ENCODE measurements around the gene FOXK2.
"Not testable (repeated sequence)": the region's sequence is repeated elsewhere in the genome, so short reads cannot be mapped to it uniquely, and the experiment has no call there.

The FOXK2 gene

GRCh38 chr17:82495844-82496528 lies 23.5 kb upstream of the FOXK2 start:
- DNase-seq: no peak

GRCh38 chr17:82496529-82497434 lies 22.8 kb upstream of the FOXK2 start:
- DNase-seq: peak; percentile 91

- DNase-seq: peak; percentile 31
Observed at GRCh38 chr17:82497483-82498405, 21.8 kb upstream of the FOXK2 start.

GRCh38 chr17:82502207-82502606 lies 17.3 kb upstream of the FOXK2 start:
- DNase-seq: no peak

GRCh38 chr17:82503094-82503727 lies 16.3 kb upstream of the FOXK2 start:
- no peak for DNase-seq

GRCh38 chr17:82503728-82504308 lies 15.7 kb upstream of the FOXK2 start:
- DNase-seq: no peak

GRCh38 chr17:82505296-82505695 lies 14.2 kb upstream of the FOXK2 start:
- DNase-seq: no peak

- DNase-seq: peak; percentile 43
Observed at GRCh38 chr17:82506402-82506801, 13.1 kb upstream of the FOXK2 start.

- DNase-seq: no peak
Observed at GRCh38 chr17:82507631-82508175, 11.8 kb upstream of the FOXK2 start.

- DNase-seq: not testable (repeated sequence)
Observed at GRCh38 chr17:82511642-82512041, 7.9 kb upstream of the FOXK2 start.

- not testable (repeated sequence) for DNase-seq
Observed at GRCh38 chr17:82513864-82514263, 5.7 kb upstream of the FOXK2 start.

GRCh38 chr17:82517230-82517865 lies 2.2 kb upstream of the FOXK2 start:
- DNase-seq: no peak

GRCh38 chr17:82519971-82520903 lies 705 bp downstream of the FOXK2 start:
- peak; percentile 25 for DNase-seq

GRCh38 chr17:82524540-82524939 lies 5.0 kb downstream of the FOXK2 start:
- no peak for DNase-seq

GRCh38 chr17:82525712-82526111 lies 6.2 kb downstream of the FOXK2 start:
- DNase-seq: no peak

GRCh38 chr17:82527898-82528297 lies 8.4 kb downstream of the FOXK2 start:
- no peak for DNase-seq

- no peak for DNase-seq
Observed at GRCh38 chr17:82528484-82529265, 9.1 kb downstream of the FOXK2 start.

- DNase-seq: no peak
Observed at GRCh38 chr17:82529914-82530300, 10.4 kb downstream of the FOXK2 start.

- DNase-seq: no peak
Observed at GRCh38 chr17:82531431-82531881, 11.9 kb downstream of the FOXK2 start.
